Measurements from ENCODE around the gene ANKS1B. TPM values are rescaled to one million over a fixed set of nuclear protein-coding genes. Genes with fewer than 3 reads are reported as not detected.

The ANKS1B gene
- total and polyA plus RNA-seq, 2 of the 4 experiments (the other 2 are of a cell fraction): 0.17 to 0.18 TPM

DNA sequence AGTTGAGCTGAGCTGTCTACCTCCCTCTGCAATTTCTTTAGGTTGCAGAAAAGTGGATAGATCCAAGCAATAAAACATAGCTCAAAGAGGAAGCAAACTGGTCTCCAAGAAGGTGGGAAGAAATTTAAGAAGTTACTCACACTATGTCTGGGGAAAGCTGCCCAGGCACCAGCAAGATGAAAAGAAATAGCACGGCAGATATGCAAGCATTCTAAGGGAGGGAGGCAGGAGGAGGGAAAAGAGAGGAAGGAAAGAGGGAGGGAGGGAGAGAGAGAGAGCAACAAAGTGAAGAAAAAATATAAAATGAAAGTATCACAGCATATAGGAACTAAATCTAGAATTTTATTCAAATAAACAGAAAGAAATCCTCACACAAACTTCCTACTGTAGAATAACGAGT, 1099.0 kb downstream of the ANKS1B start:
- Histone ChIP-seq H3K9ac (ENCODE audit: low read depth, low read length) (no peak overlapping the region), H3K79me1 (ENCODE audit: low read depth in 1 of 2, low read length in 2 of 2) (no peaks in the 10 kb centered on the region), H3K9me1 (ENCODE audit: insufficient read depth, low read length) (no peaks in the 10 kb centered on the region), H4K8ac (ENCODE audit: low read depth in 2 of 2, low read length in 2 of 2) (no peak overlapping the region), H3K9me3 (ENCODE audit: control insufficient read depth, insufficient read depth, low read length) (no peaks in the 10 kb centered on the region), H3K14ac (replicated peaks; ENCODE audit: low read depth, low read length) (no peak overlapping the region), H4K5ac (ENCODE audit: low read depth, low read length) (no peak overlapping the region), H4K91ac (ENCODE audit: insufficient read depth, low read depth, low read length) (no peak overlapping the region), H3K4ac (ENCODE audit: low read depth, low read length) (no peak overlapping the region), H4K20me1 (ENCODE audit: insufficient read depth, low read length) (no peaks in the 10 kb centered on the region), H3K56ac (ENCODE audit: extremely low read depth, insufficient read depth, low read length) (no peak overlapping the region), H2BK15ac (ENCODE audit: low read depth, low read length) (no peak overlapping the region), H2AK5ac (ENCODE audit: low read depth, low read length) (no peak overlapping the region), H3K27ac (ENCODE audit: insufficient read depth, low read length) (no peak overlapping the region), H3K27me3 (ENCODE audit: control insufficient read depth, insufficient read depth, low read length) (peaks cover 2% of the 10 kb centered on the region; the same call in 1 of the 2 replicates), H3K23ac (ENCODE audit: low read depth, low read length) (no peak overlapping the region), H2AFZ (replicated peaks; ENCODE audit: low read length, poor library complexity) (no peak overlapping the region), H2BK20ac (ENCODE audit: low read depth, low read length) (no peak overlapping the region), H2AK9ac (replicated peaks; ENCODE audit: low read depth, low read length, poor library complexity) (no peak overlapping the region), H3K4me3 (ENCODE audit: insufficient read depth, low read depth, low read length) (no peak overlapping the region), H3K18ac (ENCODE audit: low read depth, low read length) (no peak overlapping the region), H3K4me1 (ENCODE audit: control insufficient read depth, insufficient read depth, low read length) (no peaks in the 10 kb centered on the region), H2BK120ac (ENCODE audit: low read depth, low read length) (no peak overlapping the region), H2BK5ac (ENCODE audit: low read depth, low read length, poor library complexity, severe bottlenecking) (no peak overlapping the region), H3K36me3 (ENCODE audit: control insufficient read depth, insufficient read depth, low read length) (no peaks in the 10 kb centered on the region), H3K4me2 (ENCODE audit: low read depth, low read length) (no peak overlapping the region)
- dilution Hi-C loops (cut with HindIII; ENCODE audit: low sequenced_read_pairs, unreplicated experiment): no loop called here
- in situ Hi-C loops (cut with MboI; ENCODE audit: low sequenced_read_pairs): no loop called here
- no peak for ATAC-seq (ENCODE audit: low read depth)
- intact Hi-C loops (cut with micrococcal nuclease): no loop called here
- POLR2A ChIA-PET (ENCODE audit: unreplicated experiment): no interaction called here
- BruUV-seq (replicated peaks): no TSS peak
- WGBS, 2 experiments (ENCODE audit: extremely low coverage in 2 of 2, insufficient read length in 1 of 2): no CpG with 5 or more reads among the region's 2 CpGs
- CTCF ChIA-PET: no interaction called here
- TF ChIP-seq CEBPB (IDR thresholded peaks at IDR 0.05; ENCODE audit: low read depth, low read length) (no peak), RAD21 (IDR thresholded peaks at IDR 0.05; ENCODE audit: low read length) (no peak), NFE2L2 (IDR thresholded peaks at IDR 0.05; ENCODE audit: low read depth, low read length) (no peak), MAFK (IDR thresholded peaks at IDR 0.05; ENCODE audit: low read depth, low read length) (no peak), FOS (IDR thresholded peaks at IDR 0.05; ENCODE audit: low read depth, low read length) (no peak), MAZ (IDR thresholded peaks at IDR 0.05; ENCODE audit: borderline replicate concordance, low read depth, low read length) (no peak), CHD1 (IDR thresholded peaks at IDR 0.05; ENCODE audit: low read depth, low read length) (no peak), POLR2A (IDR thresholded peaks at IDR 0.05; ENCODE audit: low read depth, low read length) (no peak)
- TF ChIP-seq, protein P1, sequence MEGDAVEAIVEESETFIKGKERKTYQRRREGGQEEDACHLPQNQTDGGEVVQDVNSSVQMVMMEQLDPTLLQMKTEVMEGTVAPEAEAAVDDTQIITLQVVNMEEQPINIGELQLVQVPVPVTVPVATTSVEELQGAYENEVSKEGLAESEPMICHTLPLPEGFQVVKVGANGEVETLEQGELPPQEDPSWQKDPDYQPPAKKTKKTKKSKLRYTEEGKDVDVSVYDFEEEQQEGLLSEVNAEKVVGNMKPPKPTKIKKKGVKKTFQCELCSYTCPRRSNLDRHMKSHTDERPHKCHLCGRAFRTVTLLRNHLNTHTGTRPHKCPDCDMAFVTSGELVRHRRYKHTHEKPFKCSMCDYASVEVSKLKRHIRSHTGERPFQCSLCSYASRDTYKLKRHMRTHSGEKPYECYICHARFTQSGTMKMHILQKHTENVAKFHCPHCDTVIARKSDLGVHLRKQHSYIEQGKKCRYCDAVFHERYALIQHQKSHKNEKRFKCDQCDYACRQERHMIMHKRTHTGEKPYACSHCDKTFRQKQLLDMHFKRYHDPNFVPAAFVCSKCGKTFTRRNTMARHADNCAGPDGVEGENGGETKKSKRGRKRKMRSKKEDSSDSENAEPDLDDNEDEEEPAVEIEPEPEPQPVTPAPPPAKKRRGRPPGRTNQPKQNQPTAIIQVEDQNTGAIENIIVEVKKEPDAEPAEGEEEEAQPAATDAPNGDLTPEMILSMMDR (conservative IDR thresholded peaks at IDR 0.05; ENCODE audit: low read depth, low read length): no peak
- no peak for DNase-seq

Measured in IMR-90 (cell line).